Ishikawa (cell line): ENCODE results near the gene COL4A2.

ENCODE experiments used
- CEBPB ChIP-seq: IDR thresholded peaks from 2 replicates; pipeline ENCODE4 v1.6.1; 2012
- CREB1 ChIP-seq: IDR thresholded peaks from 2 replicates; pipeline ENCODE4 v1.6.1; 2012; ENCODE audit warnings: low read depth
- EGR1 ChIP-seq: IDR thresholded peaks from 2 replicates; pipeline ENCODE4 v1.6.1; 2012
- EP300 ChIP-seq: IDR thresholded peaks from 2 replicates; pipeline ENCODE4 v1.6.1; 2012; ENCODE audit warnings: borderline replicate concordance
- FOXM1 ChIP-seq: IDR thresholded peaks from 2 replicates; pipeline ENCODE4 v1.6.1; 2012; ENCODE audit warnings: low read depth, borderline replicate concordance
- NFIC ChIP-seq: IDR thresholded peaks from 2 replicates; pipeline ENCODE4 v1.6.1; 2012
- RAD21 ChIP-seq: IDR thresholded peaks from 2 replicates; pipeline ENCODE4 v1.6.1; 2012; ENCODE audit warnings: low read depth
- TAF1 ChIP-seq: IDR thresholded peaks from 2 replicates; pipeline ENCODE4 v1.6.1; 2012; ENCODE audit warnings: low read depth, mild to moderate bottlenecking
- TCF12 ChIP-seq: IDR thresholded peaks from 2 replicates; pipeline ENCODE4 v1.6.1; 2012; ENCODE audit warnings: low read depth
- TEAD4 ChIP-seq: IDR thresholded peaks from 2 replicates; pipeline ENCODE4 v1.6.1; 2012
- YY1 ChIP-seq: IDR thresholded peaks from 2 replicates; pipeline ENCODE4 v1.6.1; 2012; ENCODE audit warnings: low read depth
- ZBTB7A ChIP-seq: IDR thresholded peaks from 2 replicates; pipeline ENCODE4 v1.6.1; 2012; ENCODE audit warnings: low read depth
- TF ChIP-seq, protein P1 (sequence below): IDR thresholded peaks from 2 replicates; pipeline ENCODE4 v1.6.1; 2012; ENCODE audit warnings: low read depth, mild to moderate bottlenecking
- TF ChIP-seq, protein P2 (sequence below): IDR thresholded peaks from 2 replicates; pipeline ENCODE4 v1.6.1; 2012
- TF ChIP-seq, protein P3 (sequence below): IDR thresholded peaks from 2 replicates; pipeline ENCODE4 v1.6.1; 2012

The COL4A2 gene

DNA sequence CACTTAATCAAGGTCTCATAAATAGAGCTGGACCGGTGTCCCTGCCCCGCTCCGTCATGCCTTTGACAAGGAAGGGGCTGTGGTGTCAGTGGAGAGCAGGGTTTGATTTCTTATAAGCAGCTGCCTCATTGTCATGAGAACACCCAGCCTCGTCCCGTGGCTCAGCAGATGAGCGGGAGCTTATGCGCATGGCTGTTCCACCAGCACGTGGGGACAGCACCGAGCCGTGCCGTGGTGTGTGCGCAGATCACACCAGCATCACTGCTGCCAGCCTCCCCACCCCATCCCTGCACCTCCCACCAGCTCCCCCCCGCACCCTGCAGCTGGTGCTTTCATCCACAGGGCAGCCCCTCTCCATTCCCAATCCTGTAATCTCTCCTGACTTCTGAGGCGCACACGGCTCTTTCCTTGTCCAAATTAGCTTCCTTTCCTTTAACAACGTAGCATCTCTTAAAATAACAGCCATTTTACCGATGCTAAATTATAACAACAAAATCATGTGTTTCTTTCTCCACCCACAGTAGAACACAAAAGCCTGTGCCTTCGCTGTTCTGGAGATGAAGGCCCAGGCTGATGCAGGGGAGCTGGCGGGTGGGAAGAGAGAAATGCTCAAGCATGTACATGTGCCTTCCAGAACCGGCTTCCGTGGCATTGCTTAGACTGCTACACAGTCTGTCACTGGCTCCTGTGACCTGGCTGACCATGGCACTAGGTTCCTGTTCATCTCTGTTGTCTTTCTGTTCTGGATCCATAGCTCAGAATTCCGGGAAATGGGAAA lies 157.7 kb downstream of the COL4A2 start:
- TF ChIP-seq, protein P1, sequence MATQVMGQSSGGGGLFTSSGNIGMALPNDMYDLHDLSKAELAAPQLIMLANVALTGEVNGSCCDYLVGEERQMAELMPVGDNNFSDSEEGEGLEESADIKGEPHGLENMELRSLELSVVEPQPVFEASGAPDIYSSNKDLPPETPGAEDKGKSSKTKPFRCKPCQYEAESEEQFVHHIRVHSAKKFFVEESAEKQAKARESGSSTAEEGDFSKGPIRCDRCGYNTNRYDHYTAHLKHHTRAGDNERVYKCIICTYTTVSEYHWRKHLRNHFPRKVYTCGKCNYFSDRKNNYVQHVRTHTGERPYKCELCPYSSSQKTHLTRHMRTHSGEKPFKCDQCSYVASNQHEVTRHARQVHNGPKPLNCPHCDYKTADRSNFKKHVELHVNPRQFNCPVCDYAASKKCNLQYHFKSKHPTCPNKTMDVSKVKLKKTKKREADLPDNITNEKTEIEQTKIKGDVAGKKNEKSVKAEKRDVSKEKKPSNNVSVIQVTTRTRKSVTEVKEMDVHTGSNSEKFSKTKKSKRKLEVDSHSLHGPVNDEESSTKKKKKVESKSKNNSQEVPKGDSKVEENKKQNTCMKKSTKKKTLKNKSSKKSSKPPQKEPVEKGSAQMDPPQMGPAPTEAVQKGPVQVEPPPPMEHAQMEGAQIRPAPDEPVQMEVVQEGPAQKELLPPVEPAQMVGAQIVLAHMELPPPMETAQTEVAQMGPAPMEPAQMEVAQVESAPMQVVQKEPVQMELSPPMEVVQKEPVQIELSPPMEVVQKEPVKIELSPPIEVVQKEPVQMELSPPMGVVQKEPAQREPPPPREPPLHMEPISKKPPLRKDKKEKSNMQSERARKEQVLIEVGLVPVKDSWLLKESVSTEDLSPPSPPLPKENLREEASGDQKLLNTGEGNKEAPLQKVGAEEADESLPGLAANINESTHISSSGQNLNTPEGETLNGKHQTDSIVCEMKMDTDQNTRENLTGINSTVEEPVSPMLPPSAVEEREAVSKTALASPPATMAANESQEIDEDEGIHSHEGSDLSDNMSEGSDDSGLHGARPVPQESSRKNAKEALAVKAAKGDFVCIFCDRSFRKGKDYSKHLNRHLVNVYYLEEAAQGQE: no peak
- TF ChIP-seq EGR1 (no peak), EP300 (no peak)

DNA sequence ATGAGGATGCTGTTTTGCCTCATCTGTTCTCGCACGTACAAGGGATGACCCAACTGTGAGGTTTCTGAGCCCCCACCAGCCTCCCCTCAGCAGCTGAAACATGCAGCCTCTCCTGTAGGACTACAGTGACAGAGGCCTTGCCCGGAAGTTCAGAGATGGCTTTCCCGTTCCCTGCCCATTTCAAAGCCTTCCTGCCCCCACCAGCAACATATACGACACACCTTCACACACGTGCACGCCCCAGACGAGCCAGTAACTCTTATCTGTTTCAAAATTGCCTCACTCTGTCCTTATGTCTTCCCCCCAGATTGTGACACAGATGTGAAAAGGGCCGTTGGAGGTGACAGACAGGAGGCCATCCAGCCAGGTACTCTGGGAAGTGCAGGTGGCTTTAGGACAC lies 158.6 kb downstream of the COL4A2 start:
- TF ChIP-seq, protein P2, sequence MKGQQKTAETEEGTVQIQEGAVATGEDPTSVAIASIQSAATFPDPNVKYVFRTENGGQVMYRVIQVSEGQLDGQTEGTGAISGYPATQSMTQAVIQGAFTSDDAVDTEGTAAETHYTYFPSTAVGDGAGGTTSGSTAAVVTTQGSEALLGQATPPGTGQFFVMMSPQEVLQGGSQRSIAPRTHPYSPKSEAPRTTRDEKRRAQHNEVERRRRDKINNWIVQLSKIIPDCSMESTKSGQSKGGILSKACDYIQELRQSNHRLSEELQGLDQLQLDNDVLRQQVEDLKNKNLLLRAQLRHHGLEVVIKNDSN: no peak
- TF ChIP-seq CEBPB (no peak), CREB1 (no peak), TCF12 (no peak), YY1 (no peak), NFIC (no peak), RAD21 (no peak), EGR1 (no peak), FOXM1 (no peak), TEAD4 (no peak), EP300 (no peak), ZBTB7A (no peak)
- TF ChIP-seq, protein P1: no peak
- TF ChIP-seq, protein P3, sequence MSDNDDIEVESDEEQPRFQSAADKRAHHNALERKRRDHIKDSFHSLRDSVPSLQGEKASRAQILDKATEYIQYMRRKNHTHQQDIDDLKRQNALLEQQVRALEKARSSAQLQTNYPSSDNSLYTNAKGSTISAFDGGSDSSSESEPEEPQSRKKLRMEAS: no peak

DNA sequence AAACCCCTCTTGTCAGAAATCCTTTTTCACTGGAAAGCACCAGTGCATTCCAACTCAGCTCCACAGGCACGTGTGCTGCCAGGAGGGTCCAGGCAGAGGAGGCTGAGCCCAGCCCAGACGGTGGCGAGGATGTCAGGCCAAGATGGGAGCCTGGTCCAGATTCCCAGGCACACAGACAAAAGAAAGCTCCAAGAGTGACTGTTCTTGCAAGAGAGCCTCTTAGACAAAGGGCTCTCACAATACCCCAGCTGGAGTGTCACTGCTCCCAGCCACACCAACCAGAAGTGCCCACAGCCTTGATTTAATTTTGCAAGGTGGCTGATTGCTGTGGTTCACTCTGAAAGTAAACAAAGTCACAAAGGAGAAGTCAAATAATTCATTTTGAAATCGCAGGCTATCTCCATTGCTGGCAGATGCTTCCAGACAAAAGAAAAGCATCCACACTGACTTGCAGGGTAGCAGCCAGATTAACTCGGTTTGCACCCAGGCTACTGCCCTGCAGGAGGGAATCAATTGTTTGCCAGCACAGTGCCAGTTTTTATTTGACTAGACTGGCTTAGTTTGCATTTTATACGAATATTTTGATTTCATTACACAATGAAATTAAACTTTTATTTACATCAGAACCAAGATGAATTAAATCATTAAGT lies 159.3 kb downstream of the COL4A2 start:
- TF ChIP-seq FOXM1 (no peak), EP300 (no peak), YY1 (no peak), ZBTB7A (no peak)
- TF ChIP-seq, protein P1: no peak

DNA sequence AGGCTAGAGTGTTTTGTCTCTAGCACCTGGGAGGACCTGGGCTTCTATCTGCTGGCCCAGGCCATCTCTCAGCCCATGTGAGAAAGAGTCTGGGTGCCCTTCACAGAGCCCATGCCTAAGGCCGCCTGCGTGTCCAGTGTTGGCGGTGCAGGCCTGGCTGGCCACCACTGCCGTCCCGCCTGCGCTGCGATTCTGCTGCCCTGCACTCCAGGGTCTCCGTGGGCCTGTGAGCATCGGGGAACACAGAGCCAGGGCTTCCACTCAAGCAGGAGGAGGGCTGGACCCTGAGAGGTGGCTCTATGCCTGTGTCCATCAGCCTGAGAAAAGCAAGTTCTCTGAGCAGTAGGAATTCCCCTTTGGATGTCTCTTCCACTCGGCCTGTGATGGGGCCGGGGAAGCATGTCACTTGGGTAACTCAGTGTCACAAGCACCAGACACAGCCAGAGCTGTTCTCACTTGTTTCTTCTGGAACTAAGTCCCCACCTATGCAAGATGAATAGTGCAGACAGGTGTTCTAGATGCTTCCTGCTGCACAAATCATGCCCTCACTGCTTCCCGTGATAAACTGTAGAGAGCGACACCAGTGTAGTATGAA lies 160.5 kb downstream of the COL4A2 start:
- TF ChIP-seq, protein P2: no peak
- TF ChIP-seq ZBTB7A (no peak), TCF12 (no peak), YY1 (no peak), FOXM1 (no peak), RAD21 (no peak), TEAD4 (no peak), EGR1 (no peak), EP300 (no peak), CREB1 (no peak), CEBPB (no peak), TAF1 (no peak), NFIC (no peak)
- TF ChIP-seq, protein P3: no peak
- TF ChIP-seq, protein P1: no peak
